Measurements from ENCODE around the gene BCR.
A peak's percentile ranks its signal among the peaks of the same experiment; 100 is the strongest.

The BCR gene

GRCh38 chr22:23280356-23281052 is 100.2 kb downstream of the BCR start:
- no peak for DNase-seq

GRCh38 chr22:23281053-23281405 is 100.7 kb downstream of the BCR start:
- no peak for DNase-seq

- DNase-seq: peak; percentile 85
These were observed 101.2 kb downstream of the BCR start for GRCh38 chr22:23281406-23282088.

GRCh38 chr22:23282089-23282501 is 101.8 kb downstream of the BCR start:
- DNase-seq: no peak

DNA sequence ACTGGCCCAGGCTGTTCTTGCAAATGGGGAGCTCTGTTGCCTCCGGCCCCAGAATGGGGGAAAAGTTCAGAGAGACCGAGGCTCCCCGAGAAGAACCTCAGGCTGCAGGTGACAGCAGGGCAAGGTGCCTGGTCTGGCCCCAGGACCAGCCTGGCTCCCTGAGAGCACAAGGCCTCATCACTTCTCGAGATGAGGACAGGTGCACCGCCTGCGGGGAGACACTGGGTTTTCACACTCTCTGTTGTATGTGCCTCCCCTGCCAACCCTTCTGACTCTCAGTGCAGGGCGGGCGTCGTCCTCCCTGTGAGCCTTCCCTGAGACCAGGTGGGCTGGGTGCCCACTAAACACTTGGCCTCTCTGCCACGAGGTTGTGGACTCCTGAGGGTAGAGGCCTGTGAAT is 102.2 kb downstream of the BCR start:
- DNase-seq: no peak

GRCh38 chr22:23282986-23283385 is 102.7 kb downstream of the BCR start:
- DNase-seq: no peak

DNA sequence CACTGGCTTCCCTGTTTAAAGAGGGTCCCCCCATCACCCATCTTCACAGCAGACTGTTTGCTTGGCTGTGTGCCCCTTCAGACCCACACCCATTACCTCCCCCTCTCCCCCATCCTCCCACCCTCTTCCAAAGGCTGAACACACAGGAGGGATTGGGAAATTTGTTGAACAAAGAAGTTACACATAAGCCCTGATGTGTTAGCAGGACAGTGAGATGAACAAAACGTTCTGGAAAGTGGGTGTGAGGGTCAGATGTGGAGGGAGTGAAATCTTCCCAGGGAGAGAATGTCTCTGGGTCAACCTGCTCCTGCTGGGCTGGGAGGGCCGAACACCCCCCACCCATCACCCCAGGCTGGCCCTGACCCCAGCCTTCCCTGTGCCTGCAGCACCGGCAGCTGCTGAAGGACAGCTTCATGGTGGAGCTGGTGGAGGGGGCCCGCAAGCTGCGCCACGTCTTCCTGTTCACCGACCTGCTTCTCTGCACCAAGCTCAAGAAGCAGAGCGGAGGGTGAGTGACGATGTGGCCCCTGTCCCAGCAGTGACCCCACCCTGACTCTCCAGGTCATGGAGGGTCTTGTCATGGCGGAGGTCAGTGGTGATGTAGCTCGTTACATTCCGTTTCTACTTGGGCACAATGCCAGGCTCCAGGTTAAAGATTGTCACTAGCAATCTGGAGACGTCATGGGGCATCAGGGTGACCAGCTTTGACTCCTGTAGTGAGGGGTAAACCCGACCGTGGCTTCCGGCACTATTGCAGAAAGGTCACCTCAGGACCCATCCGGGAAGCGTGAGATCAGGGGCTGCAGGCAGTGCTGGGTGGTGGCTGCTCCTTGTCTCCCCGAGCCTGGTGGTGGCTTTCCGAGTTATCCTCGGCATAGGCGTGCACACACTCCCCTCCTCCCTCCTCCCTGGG is 103.5 kb downstream of the BCR start:
- DNase-seq: no peak

DNA sequence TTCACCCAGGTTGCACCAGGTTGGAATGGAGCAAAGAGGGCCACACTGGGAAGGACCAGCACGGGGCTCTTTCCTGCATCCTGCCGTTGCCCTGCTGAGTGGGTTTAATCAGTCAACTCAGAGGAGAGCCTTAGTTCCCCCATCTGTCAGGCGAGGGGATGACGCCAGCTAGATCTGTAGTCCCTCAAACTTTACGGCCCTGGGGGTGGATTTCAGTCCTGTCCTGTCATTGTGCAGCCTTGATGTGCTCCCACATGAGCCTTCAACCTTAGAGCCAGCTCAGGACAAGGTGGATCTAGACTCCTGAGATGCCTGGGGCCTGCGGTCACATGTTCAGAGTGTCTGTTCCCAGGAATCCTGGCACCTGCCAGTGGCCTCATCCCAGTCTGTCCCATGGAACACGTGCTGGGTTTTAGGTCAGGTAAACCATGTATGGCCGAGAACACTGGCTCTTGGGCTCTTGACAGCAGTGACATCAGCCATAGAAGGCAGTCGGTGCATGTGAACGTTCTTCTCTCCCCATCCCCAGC is 104.3 kb downstream of the BCR start:
- no peak for DNase-seq

DNA sequence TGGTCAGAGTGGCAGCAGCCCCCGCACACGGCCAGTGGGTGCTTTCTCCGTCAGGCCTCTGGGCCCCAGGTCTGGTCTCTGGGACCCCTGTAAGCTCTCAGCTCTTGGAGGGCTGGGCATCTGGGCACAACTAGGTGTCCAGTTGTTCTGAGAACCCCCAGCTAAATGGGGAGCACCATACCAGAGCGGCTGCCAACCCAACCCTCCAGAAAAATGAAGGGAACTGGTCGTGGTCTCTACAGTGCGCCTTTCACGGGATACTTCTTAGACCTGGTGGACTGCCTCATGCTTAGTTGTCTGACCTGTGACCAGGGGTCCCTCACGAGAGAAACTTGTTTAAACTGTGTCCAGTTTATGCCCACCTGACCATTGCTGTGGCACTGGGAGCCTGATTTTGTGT is 104.9 kb downstream of the BCR start:
- no peak for DNase-seq

- DNase-seq: no peak
These were observed 105.4 kb downstream of the BCR start for GRCh38 chr22:23285734-23286133.

DNA sequence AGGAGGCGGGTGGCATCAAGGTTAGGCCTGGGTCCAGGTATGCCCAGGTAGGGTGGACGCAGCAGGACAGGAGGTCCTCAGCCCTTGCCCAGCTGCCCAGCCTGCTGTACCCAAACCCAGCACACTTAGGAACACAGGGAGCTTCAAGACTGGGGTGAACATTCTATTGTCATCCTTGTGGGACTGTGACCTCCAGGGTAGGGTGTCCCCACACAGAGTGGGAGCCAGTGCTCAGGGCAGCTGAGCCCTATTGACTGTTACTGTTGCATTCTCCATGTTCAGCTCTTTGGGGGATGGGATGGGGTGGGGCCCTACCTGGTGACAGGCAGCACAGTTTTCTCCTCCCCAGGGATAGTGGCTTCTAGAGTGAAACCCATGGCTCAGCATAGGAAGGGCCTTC is 106.0 kb downstream of the BCR start:
- no peak for DNase-seq

DNA sequence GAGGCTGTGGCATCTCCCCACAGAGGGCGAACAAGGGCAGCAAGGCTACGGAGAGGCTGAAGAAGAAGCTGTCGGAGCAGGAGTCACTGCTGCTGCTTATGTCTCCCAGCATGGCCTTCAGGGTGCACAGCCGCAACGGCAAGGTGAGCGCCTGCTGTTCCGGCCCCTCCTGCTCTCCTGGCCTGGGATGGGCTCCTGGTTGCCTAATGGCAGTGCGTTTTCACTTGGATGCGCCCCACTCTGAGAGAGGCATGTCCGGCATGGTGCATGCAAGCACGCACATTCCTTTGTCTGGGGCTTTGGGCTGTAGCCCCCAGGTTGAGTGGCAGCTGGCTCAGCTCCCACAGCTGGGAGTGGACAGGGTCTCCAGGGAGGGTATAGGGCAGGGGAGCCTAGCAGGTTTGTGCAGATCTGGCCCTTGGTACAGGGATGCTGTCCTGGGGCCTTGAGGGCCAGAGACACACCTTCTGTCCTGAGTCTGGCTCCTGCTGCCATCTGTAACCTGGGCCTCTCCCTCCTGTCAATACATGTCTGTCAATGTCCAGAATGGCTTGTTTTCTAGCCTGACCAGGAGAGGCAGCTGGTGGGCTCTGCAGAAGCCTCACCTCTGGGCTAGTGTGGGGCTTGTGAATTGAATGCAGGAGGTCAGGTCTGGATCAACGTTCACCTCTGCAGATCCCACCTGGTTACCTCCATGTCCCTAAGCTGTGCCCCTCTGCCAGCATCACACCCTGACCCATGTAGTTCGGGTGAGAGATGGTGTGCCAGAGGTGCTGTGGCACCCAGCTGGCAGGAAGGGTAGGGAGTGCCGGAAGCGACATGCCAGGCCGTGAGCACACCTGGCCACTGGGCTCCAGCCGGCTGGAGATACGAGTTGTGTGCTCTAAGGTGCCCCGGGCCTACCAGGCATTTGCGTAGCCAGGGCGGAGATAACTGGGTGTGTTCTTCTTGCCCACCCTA is 107.1 kb downstream of the BCR start:
- no peak for DNase-seq

DNA sequence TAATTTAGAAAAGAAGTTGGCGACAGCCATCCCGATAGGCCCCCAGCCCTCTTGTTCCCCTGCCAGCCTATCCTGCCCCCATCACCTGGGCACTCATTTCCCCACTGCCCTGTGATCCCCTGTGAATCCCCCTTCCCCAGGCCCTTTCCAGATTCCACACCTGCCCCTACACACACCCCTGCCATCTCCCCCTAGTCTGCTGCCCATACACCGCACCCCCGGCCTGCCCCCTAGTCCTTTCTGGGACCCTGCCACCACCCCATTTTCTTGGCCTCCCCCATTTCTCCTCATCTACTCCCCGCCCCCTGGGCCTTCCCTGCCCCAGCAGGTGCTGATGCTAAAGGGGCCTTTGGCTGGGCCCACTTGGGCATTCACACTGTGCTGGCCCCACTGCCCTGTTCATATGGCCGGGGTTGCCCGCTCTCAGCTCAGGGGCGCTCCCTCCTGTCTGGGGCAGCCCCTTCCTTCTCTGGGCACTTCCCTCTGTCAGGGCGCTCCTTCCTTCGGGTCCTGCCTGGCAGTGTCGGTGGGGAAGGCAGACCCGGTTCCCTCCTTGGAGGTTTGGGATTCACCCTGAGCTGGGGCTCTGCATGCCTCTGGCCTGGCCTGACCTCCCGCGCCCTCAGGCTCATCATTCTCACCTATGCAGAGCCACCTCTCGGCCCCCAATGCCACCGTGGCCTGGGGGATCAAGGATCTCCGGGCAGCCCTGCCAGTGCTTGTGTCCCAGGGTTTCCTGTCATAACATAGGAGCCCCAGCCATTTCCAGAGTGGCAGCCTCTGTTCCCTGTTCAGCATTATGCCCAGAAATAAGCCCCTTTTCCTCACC is 108.2 kb downstream of the BCR start:
- no peak for DNase-seq

DNA sequence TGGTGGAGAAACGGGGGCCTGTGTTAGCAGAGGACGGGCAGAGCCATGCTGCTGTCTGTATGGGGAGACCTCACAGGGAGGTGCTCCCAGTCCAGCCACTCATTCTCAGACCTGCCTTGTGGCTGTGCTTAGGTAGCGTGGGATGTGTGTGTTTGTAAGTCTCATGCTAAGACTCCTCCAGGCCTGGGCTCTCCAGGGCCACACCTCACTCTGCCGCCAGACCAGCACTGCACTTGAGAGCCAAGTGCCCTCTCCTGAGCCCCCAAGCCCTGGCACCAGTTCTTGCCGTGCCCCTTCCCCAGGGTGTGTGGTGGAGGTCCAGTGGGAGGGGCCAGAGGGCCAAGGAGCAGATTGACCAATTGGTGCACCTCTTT is 108.8 kb downstream of the BCR start:
- DNase-seq: no peak

- DNase-seq: peak; percentile 64
These were observed 109.8 kb downstream of the BCR start for GRCh38 chr22:23289851-23290724.

GRCh38 chr22:23291806-23292452 is 111.6 kb downstream of the BCR start:
- no peak for DNase-seq

- DNase-seq: no peak
These were observed 112.4 kb downstream of the BCR start for GRCh38 chr22:23292453-23293350.

DNA sequence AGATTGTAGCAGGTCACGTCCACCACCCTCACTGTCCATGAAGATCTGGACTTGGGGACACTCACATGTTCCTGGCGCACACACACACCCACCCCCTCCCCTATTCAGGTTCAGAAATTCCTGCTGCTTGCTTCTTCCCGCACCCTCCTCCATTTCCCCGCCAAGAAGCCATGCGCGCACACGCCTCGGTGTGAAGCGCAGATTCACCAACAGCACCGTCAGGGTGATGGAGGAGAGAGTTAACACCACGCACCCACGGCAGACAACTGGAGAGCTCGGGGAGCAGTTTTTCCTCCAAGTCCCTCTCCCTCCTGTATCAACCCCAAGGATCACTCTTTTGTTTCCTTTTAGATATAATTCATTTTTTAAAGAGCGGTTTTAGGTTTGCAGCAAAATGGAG is 113.4 kb downstream of the BCR start:
- DNase-seq: no peak

- no peak for DNase-seq
These were observed 113.9 kb downstream of the BCR start for GRCh38 chr22:23294221-23294620.
